Stimulated activated naive B cell treated with anti-CD40 and anti-IgM and Interleukin-4, amounts not matched to agents 10 μg/mL and 1 μg/mL and 100 μg/mL, for 72 hours (primary cell): ENCODE measurements around the gene PCGF2.

ENCODE experiments used
- ATAC-seq, 2 donors: fragments of 150-1000 bp; cut with Tn5 transposase; replicated peaks; 2 replicates each; pipeline ENCODE4 v1.10.0; 2021; ENCODE audit warnings: moderate library complexity in 1 of 2
- DNase-seq: peaks from one replicate; pipeline ENCODE4 v3.0.0; 2021
- H3K27ac Mint-ChIP-seq: one replicate; pipeline ENCODE4 v1.8.0; 2022; ENCODE audit warnings: mild to moderate bottlenecking, mixed read lengths
- H3K27me3 Mint-ChIP-seq, 2 donors: one replicate each; pipeline ENCODE4 v1.8.0; 2022; ENCODE audit warnings: mixed read lengths in 2 of 2
- H3K36me3 Mint-ChIP-seq, 2 donors: one replicate each; pipeline ENCODE4 v1.8.0; 2022; ENCODE audit warnings: mixed read lengths in 2 of 2, mild to moderate bottlenecking in 1 of 2
- H3K4me1 Mint-ChIP-seq, 2 donors: one replicate each; pipeline ENCODE4 v1.8.0; 2022; ENCODE audit warnings: mixed read lengths in 2 of 2, mild to moderate bottlenecking in 1 of 2
- H3K4me3 Mint-ChIP-seq, 2 donors: one replicate each; pipeline ENCODE4 v1.8.0; 2022; ENCODE audit warnings: mild to moderate bottlenecking in 2 of 2, mixed read lengths in 2 of 2, moderate library complexity in 1 of 2
- H3K9me3 Mint-ChIP-seq, 2 donors: one replicate each; pipeline ENCODE4 v1.8.0; 2022; ENCODE audit warnings: mixed read lengths in 2 of 2, mild to moderate bottlenecking in 1 of 2

PCGF2 gene

GRCh38 chr17:38746849-38747462, 1.2 kb downstream of the PCGF2 start:
- ATAC-seq (peak; percentile 58 to 60), DNase-seq (no peak)
- Mint-ChIP-seq H3K9me3 (no peaks in the 10 kb centered on the region), H3K4me3 (peak overlapping the region; percentile 85 to 86), H3K27ac (peak overlapping the region; percentile 22), H3K4me1 (peaks cover 37 to 54% of the 10 kb centered on the region in 2 donors), H3K36me3 (peaks cover 3 to 4% of the 10 kb centered on the region in 2 donors), H3K27me3 (peaks cover 38 to 48% of the 10 kb centered on the region in 2 donors)

GRCh38 chr17:38746004-38746848, 1.9 kb downstream of the PCGF2 start:
- Mint-ChIP-seq H3K4me1 (peaks cover 31 to 47% of the 10 kb centered on the region in 2 donors), H3K36me3 (no peaks in the 10 kb centered on the region), H3K4me3 (peak overlapping the region; percentile 85 to 86), H3K9me3 (no peaks in the 10 kb centered on the region), H3K27me3 (peaks cover 32 to 45% of the 10 kb centered on the region in 2 donors), H3K27ac (peak overlapping the region; percentile 22)
- ATAC-seq (peak in 1 of 2 donors; percentile 3), DNase-seq (no peak)

- Mint-ChIP-seq H3K4me3 (no peak overlapping the region), H3K36me3 (no peaks in the 10 kb centered on the region), H3K4me1 (peaks cover 24 to 40% of the 10 kb centered on the region in 2 donors), H3K9me3 (no peaks in the 10 kb centered on the region), H3K27me3 (peaks cover 28 to 42% of the 10 kb centered on the region in 2 donors), H3K27ac (no peak overlapping the region)
- DNase-seq (no peak), ATAC-seq (no peak)
Observed at GRCh38 chr17:38745545-38745944, 2.6 kb downstream of the PCGF2 start.

GRCh38 chr17:38743556-38744171, 4.5 kb downstream of the PCGF2 start:
- H3K36me3 Mint-ChIP-seq: no peaks in the 10 kb centered on the region
- no peak for ATAC-seq
- H3K4me3 Mint-ChIP-seq: no peak overlapping the region
- peaks cover 21 to 26% of the 10 kb centered on the region in 2 donors for H3K4me1 Mint-ChIP-seq
- no peaks in the 10 kb centered on the region for H3K9me3 Mint-ChIP-seq
- no peak for DNase-seq
- peaks cover 31 to 42% of the 10 kb centered on the region in 2 donors for H3K27me3 Mint-ChIP-seq
- H3K27ac Mint-ChIP-seq: peak overlapping the region; percentile 77

- Mint-ChIP-seq H3K4me3 (no peak overlapping the region), H3K27ac (no peak overlapping the region), H3K36me3 (no peaks in the 10 kb centered on the region), H3K4me1 (peaks cover 23% of the 10 kb centered on the region in 2 donors), H3K27me3 (peaks cover 34 to 47% of the 10 kb centered on the region in 2 donors), H3K9me3 (no peaks in the 10 kb centered on the region)
- ATAC-seq (no peak), DNase-seq (no peak)
Observed at GRCh38 chr17:38742411-38743308, 5.5 kb downstream of the PCGF2 start.

GRCh38 chr17:38741921-38742410, 6.2 kb downstream of the PCGF2 start:
- no peak for DNase-seq
- peaks cover 19 to 22% of the 10 kb centered on the region in 2 donors for H3K4me1 Mint-ChIP-seq
- no peaks in the 10 kb centered on the region for H3K9me3 Mint-ChIP-seq
- peaks cover 33 to 44% of the 10 kb centered on the region in 2 donors for H3K27me3 Mint-ChIP-seq
- no peak overlapping the region for H3K4me3 Mint-ChIP-seq
- H3K36me3 Mint-ChIP-seq: no peaks in the 10 kb centered on the region
- ATAC-seq: no peak
- H3K27ac Mint-ChIP-seq: no peak overlapping the region

- Mint-ChIP-seq H3K4me3 (no peak overlapping the region), H3K27ac (no peak overlapping the region), H3K27me3 (peaks cover 28 to 39% of the 10 kb centered on the region in 2 donors), H3K9me3 (no peaks in the 10 kb centered on the region), H3K36me3 (no peaks in the 10 kb centered on the region), H3K4me1 (peaks cover 14 to 17% of the 10 kb centered on the region in 2 donors)
- DNase-seq (no peak), ATAC-seq (no peak)
Observed at GRCh38 chr17:38741461-38741860, 6.7 kb downstream of the PCGF2 start.

GRCh38 chr17:38740806-38741205, 7.3 kb downstream of the PCGF2 start:
- ATAC-seq: no peak
- H3K9me3 Mint-ChIP-seq: no peaks in the 10 kb centered on the region
- H3K27me3 Mint-ChIP-seq: peaks cover 21 to 32% of the 10 kb centered on the region in 2 donors
- no peak for DNase-seq
- H3K4me3 Mint-ChIP-seq: no peak overlapping the region
- H3K27ac Mint-ChIP-seq: no peak overlapping the region
- peaks cover 8 to 11% of the 10 kb centered on the region in 2 donors for H3K4me1 Mint-ChIP-seq
- no peaks in the 10 kb centered on the region for H3K36me3 Mint-ChIP-seq

- DNase-seq (no peak), ATAC-seq (no peak)
- Mint-ChIP-seq H3K36me3 (no peaks in the 10 kb centered on the region), H3K4me1 (peaks cover 5 to 16% of the 10 kb centered on the region in 2 donors), H3K27ac (no peak overlapping the region), H3K9me3 (no peaks in the 10 kb centered on the region), H3K27me3 (peaks cover 24 to 37% of the 10 kb centered on the region in 2 donors), H3K4me3 (no peak overlapping the region)
Observed at GRCh38 chr17:38740044-38740443, 8.1 kb downstream of the PCGF2 start.

GRCh38 chr17:38739305-38739704, 8.8 kb downstream of the PCGF2 start:
- peaks cover 13 to 22% of the 10 kb centered on the region in 2 donors for H3K4me1 Mint-ChIP-seq
- H3K27ac Mint-ChIP-seq: no peak overlapping the region
- DNase-seq (no peak), ATAC-seq (no peak)
- no peaks in the 10 kb centered on the region for H3K9me3 Mint-ChIP-seq
- no peaks in the 10 kb centered on the region for H3K36me3 Mint-ChIP-seq
- peaks cover 21 to 31% of the 10 kb centered on the region in 2 donors for H3K27me3 Mint-ChIP-seq
- H3K4me3 Mint-ChIP-seq: no peak overlapping the region

GRCh38 chr17:38738686-38739085, 9.4 kb downstream of the PCGF2 start:
- ATAC-seq (no peak), DNase-seq (no peak)
- peaks cover 21 to 30% of the 10 kb centered on the region in 2 donors for H3K27me3 Mint-ChIP-seq
- H3K9me3 Mint-ChIP-seq: no peaks in the 10 kb centered on the region
- H3K27ac Mint-ChIP-seq: no peak overlapping the region
- no peak overlapping the region for H3K4me3 Mint-ChIP-seq
- peaks cover 19 to 29% of the 10 kb centered on the region in 2 donors for H3K4me1 Mint-ChIP-seq
- H3K36me3 Mint-ChIP-seq: no peaks in the 10 kb centered on the region

GRCh38 chr17:38738007-38738662, 10.0 kb downstream of the PCGF2 start:
- no peak overlapping the region for H3K4me3 Mint-ChIP-seq
- H3K36me3 Mint-ChIP-seq: no peaks in the 10 kb centered on the region
- H3K27ac Mint-ChIP-seq: no peak overlapping the region
- no peaks in the 10 kb centered on the region for H3K9me3 Mint-ChIP-seq
- H3K27me3 Mint-ChIP-seq: peaks cover 21 to 30% of the 10 kb centered on the region in 2 donors
- peak in 1 of 2 donors; percentile 36 for ATAC-seq
- DNase-seq: no peak
- peaks cover 22 to 30% of the 10 kb centered on the region in 2 donors for H3K4me1 Mint-ChIP-seq
